GM12878 (cell line): Measurements from ENCODE around the gene NTM. TPM values are rescaled to one million over a fixed set of nuclear protein-coding genes. Genes with fewer than 3 reads are reported as not detected.

ENCODE experiments used
- ATAC-seq: fragments of 200-7000 bp; cut with Tn5 transposase; 3 replicates; pipeline ENCODE4 v1.9.1; 2020; ENCODE audit warnings: mild to moderate bottlenecking, moderate library complexity
- BruUV-seq: library from RNA; stranded (reverse); fragments of 400-500 nt; replicated peaks from 2 replicates; lab custom pipeline; 2021; lab: Mats Ljungman, UMichigan
- CTCF ChIA-PET: fragments of 300-600 bp; sonication (Branson Sonifier 250); formaldehyde crosslinking; extraction: SDS; loops from one replicate; lab custom pipeline; 2021; ENCODE audit warnings: inconsistent platforms; lab: Yijun Ruan, JAX
- POLR2A ChIA-PET: fragments of 350-600 bp; formaldehyde crosslinking; extraction: SDS; loops from one replicate; lab custom pipeline; 2021; ENCODE audit warnings: inconsistent platforms; lab: Charles Lee
- RAD21 ChIA-PET: fragments of 300-600 bp; sonication (Branson Sonifier 250); formaldehyde crosslinking; loops from one replicate; lab custom pipeline; 2023; ENCODE audit warnings: antibody characterized with exemption; ENCODE audit not compliant: unreplicated experiment; lab: Charles Lee
- SMC1A ChIA-PET: fragments of 300-600 bp; sonication (Branson Sonifier 250); formaldehyde crosslinking; loops from one replicate; lab custom pipeline; 2023; ENCODE audit not compliant: unreplicated experiment, uncharacterized antibody; lab: Charles Lee
- DNase-seq: peaks from one replicate; pipeline ENCODE4 v3.0.0-alpha.2; 2011; ENCODE audit warnings: low read depth, low spot score
- FAIRE-seq: peaks from 3 replicates; lab custom pipeline; 2011; peaks lifted over from hg19 to GRCh38; lab: Jason Lieb, UNC
- H2AFZ ChIP-seq: 2 replicates; pipeline ENCODE4 v1.6.0; 2011; ENCODE audit warnings: low read depth, low read length, control low read depth; ENCODE audit not compliant: control insufficient read depth
- H3K27ac ChIP-seq: 2 replicates; pipeline ENCODE4 v1.5.1; 2011; ENCODE audit warnings: control low read depth; ENCODE audit not compliant: control insufficient read depth, insufficient read depth
- H3K27me3 ChIP-seq, 2 experiments: replicated peaks in 1 of 2; 2 replicates each; pipeline versions ENCODE4 v1.6.0 to v1.6.1; 2011; ENCODE audit warnings: low read length in 1 of 2; ENCODE audit not compliant: control insufficient read depth in 2 of 2, insufficient read depth in 2 of 2
- H3K36me3 ChIP-seq, 2 experiments: 2 replicates each; pipeline ENCODE4 v1.5.1; 2011; ENCODE audit warnings: low read length in 1 of 2; ENCODE audit not compliant: control insufficient read depth in 2 of 2, insufficient read depth in 2 of 2
- H3K4me1 ChIP-seq: 2 replicates; pipeline ENCODE4 v1.6.1; 2011; ENCODE audit warnings: mild to moderate bottlenecking, low read length, moderate library complexity, mixed read lengths; ENCODE audit not compliant: control insufficient read depth, insufficient read depth
- H3K4me2 ChIP-seq: 2 replicates; pipeline ENCODE4 v1.6.0; 2011; ENCODE audit warnings: control low read depth; ENCODE audit not compliant: control insufficient read depth, insufficient read depth
- H3K4me3 ChIP-seq: fragments of 200-600 bp; sonication (generic); 2 replicates; pipeline ENCODE4 v1.5.1; 2016
- H3K79me2 ChIP-seq: 2 replicates; pipeline ENCODE4 v1.6.0; 2011; ENCODE audit warnings: low read length; ENCODE audit not compliant: control insufficient read depth, insufficient read depth
- H3K9ac ChIP-seq: 2 replicates; pipeline ENCODE4 v1.8.0; 2011; ENCODE audit warnings: low read length, control low read depth, mixed read lengths; ENCODE audit not compliant: control insufficient read depth, insufficient read depth
- H3K9me3 ChIP-seq: replicated peaks from 3 replicates; pipeline ENCODE4 v1.5.1; 2011; ENCODE audit warnings: mild to moderate bottlenecking, low read length; ENCODE audit not compliant: control insufficient read depth, insufficient read depth
- H4K20me1 ChIP-seq: 2 replicates; pipeline ENCODE4 v1.6.0; 2011; ENCODE audit not compliant: control insufficient read depth, insufficient read depth
- IKZF2 ChIP-seq, 2 experiments: fragments of 450-650 bp; IDR thresholded peaks; 2 replicates each; pipeline ENCODE4 v1.6.1; 2017; ENCODE audit warnings: mild to moderate bottlenecking in 2 of 2, moderate library complexity in 2 of 2
- LARP7 ChIP-seq: fragments of 450-650 bp; IDR thresholded peaks from 2 replicates; pipeline ENCODE4 v1.6.1; 2017; ENCODE audit warnings: mild to moderate bottlenecking
- MXI1 ChIP-seq: fragments of 150-350 bp; IDR thresholded peaks from 2 replicates; pipeline ENCODE4 v1.6.1; 2011; ENCODE audit warnings: low read depth, mild to moderate bottlenecking, inconsistent platforms, low read length, improper control_type of control experiment
- NBN ChIP-seq: fragments of 450-650 bp; IDR thresholded peaks from 2 replicates; pipeline ENCODE4 v1.6.1; 2016
- NFIC ChIP-seq: IDR thresholded peaks from 2 replicates; pipeline ENCODE4 v1.6.1; 2012; ENCODE audit warnings: low read depth, mild to moderate bottlenecking, inconsistent platforms, low read length, moderate library complexity
- NR2C1 ChIP-seq: fragments of 450-650 bp; IDR thresholded peaks from 2 replicates; pipeline ENCODE4 v1.6.1; 2017; ENCODE audit warnings: antibody characterized with exemption, mild to moderate bottlenecking, moderate library complexity
- POLR2A ChIP-seq: IDR thresholded peaks from 2 replicates; pipeline ENCODE4 v1.6.1; 2011; ENCODE audit warnings: low read depth, mild to moderate bottlenecking, low read length
- SMAD5 ChIP-seq: IDR thresholded peaks from 2 replicates; pipeline ENCODE4 v1.6.1; 2016; ENCODE audit warnings: antibody characterized with exemption, low read depth
- SREBF1 ChIP-seq: IDR thresholded peaks from 2 replicates; pipeline ENCODE4 v1.6.1; 2012; ENCODE audit warnings: mild to moderate bottlenecking, low read length
- WGBS: methylation state at CpG from one replicate; pipeline ENCODE4 v1.1.6; 2016; ENCODE audit warnings: low lambda C conversion rate; ENCODE audit not compliant: insufficient replicate concordance, insufficient coverage; ENCODE audit errors: missing lambda C conversion rate; 5-methylcytosine and 5-hydroxymethylcytosine counted together
- in situ Hi-C: fragments of 300-500 bp; cut with MboI; formaldehyde crosslinking; loops from 9 replicates; pipeline ENCODE4 v1.14.3; 2018; ENCODE audit warnings: mixed read lengths
- intact Hi-C: fragments of 100-400 bp; cut with micrococcal nuclease; formaldehyde crosslinking; loops from one replicate; pipeline ENCODE4 v1.14.2; 2022; ENCODE audit not compliant: unreplicated experiment
- polyA plus RNA-seq, 11 experiments: library from polyadenylated mRNA; depleted of rRNA in 4 of 11; unstranded in 6 of 11; stranded (reverse) in 5 of 11; fragments of >200 nt; fragmentation: Nextera tagmentation in 4 of 11; fragmentation: Illumina TruSeq in 1 of 11; extraction: Ambion mirVana in 4 of 11; extraction: Trizol in 1 of 11; gene quantifications; 1 replicate in 1 of 11; 2 replicates in 10 of 11; pipeline versions ENCODE4 v1.2.1 to v1.2.3, GENCODE V29; 2011 to 2016; ENCODE audit warnings: inconsistent platforms in 2 of 11, missing spikeins in 2 of 11, low read depth in 1 of 11
- total RNA-seq, 4 experiments: library from RNA; depleted of rRNA in 3 of 4; stranded (reverse); fragments of >200 nt in 3 of 4; fragmentation: Illumina TruSeq in 1 of 4; extraction: Trizol in 1 of 4; gene quantifications; 2 replicates each; pipeline versions ENCODE4 v1.2.1 to v1.2.3, GENCODE V29; 2013 to 2021
- TF ChIP-seq, protein P1 (sequence below): fragments of 450-650 bp; IDR thresholded peaks from 2 replicates; pipeline ENCODE4 v1.6.1; 2018; ENCODE audit warnings: mild to moderate bottlenecking, low read depth, moderate library complexity; ENCODE audit not compliant: partially characterized antibody
- TF ChIP-seq, protein P2 (sequence below): IDR thresholded peaks from 2 replicates; pipeline ENCODE4 v1.6.1; 2011; ENCODE audit warnings: borderline replicate concordance, low read depth, mild to moderate bottlenecking, moderate library complexity, mixed read lengths, low read length; ENCODE audit not compliant: insufficient read depth; ENCODE audit errors: extremely low read length

Gene NTM
- total and polyA plus RNA-seq, 10 of the 15 experiments (the other 5 are each of a cell fraction or from before 2014, with no cell fraction given), result not detected

GRCh38 chr11:131776211-131776610 is 405.8 kb downstream of the NTM start:
- H3K36me3 ChIP-seq, result no peaks in the 10 kb centered on the region
- ATAC-seq, result no peak
- intact Hi-C loops, result no loop called here
- ChIA-PET POLR2A (no interaction called here), CTCF (interaction anchor here (1.0 kb wide), 1 partner anchor 29 kb away, joined by 3 read pairs; no protein-coding TSS in a partner anchor)
- no peaks in the 10 kb centered on the region for H3K79me2 ChIP-seq
- H3K4me3 ChIP-seq, result no peak overlapping the region
- no peak for TF ChIP-seq NBN
- no peak for TF ChIP-seq SREBF1
- no peak for TF ChIP-seq LARP7
- no peak for TF ChIP-seq NFIC
- TF ChIP-seq NR2C1, result no peak
- TF ChIP-seq POLR2A, result no peak
- TF ChIP-seq IKZF2 (IDR thresholded peaks at IDR 0.05), result no peak
- TF ChIP-seq, protein P1, sequence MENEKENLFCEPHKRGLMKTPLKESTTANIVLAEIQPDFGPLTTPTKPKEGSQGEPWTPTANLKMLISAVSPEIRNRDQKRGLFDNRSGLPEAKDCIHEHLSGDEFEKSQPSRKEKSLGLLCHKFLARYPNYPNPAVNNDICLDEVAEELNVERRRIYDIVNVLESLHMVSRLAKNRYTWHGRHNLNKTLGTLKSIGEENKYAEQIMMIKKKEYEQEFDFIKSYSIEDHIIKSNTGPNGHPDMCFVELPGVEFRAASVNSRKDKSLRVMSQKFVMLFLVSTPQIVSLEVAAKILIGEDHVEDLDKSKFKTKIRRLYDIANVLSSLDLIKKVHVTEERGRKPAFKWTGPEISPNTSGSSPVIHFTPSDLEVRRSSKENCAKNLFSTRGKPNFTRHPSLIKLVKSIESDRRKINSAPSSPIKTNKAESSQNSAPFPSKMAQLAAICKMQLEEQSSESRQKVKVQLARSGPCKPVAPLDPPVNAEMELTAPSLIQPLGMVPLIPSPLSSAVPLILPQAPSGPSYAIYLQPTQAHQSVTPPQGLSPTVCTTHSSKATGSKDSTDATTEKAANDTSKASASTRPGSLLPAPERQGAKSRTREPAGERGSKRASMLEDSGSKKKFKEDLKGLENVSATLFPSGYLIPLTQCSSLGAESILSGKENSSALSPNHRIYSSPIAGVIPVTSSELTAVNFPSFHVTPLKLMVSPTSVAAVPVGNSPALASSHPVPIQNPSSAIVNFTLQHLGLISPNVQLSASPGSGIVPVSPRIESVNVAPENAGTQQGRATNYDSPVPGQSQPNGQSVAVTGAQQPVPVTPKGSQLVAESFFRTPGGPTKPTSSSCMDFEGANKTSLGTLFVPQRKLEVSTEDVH, result no peak
- no peak for TF ChIP-seq MXI1
- TF ChIP-seq SMAD5, result no peak
- TF ChIP-seq, protein P2, sequence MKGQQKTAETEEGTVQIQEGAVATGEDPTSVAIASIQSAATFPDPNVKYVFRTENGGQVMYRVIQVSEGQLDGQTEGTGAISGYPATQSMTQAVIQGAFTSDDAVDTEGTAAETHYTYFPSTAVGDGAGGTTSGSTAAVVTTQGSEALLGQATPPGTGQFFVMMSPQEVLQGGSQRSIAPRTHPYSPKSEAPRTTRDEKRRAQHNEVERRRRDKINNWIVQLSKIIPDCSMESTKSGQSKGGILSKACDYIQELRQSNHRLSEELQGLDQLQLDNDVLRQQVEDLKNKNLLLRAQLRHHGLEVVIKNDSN, result no peak
- TF ChIP-seq, all 136 proteins: peak for 0
- no peaks in the 10 kb centered on the region for H4K20me1 ChIP-seq
- no peak overlapping the region for H2AFZ ChIP-seq
- no TSS peak for BruUV-seq
- H3K9me3 ChIP-seq, result no peaks in the 10 kb centered on the region
- in situ Hi-C loops, result no loop called here
- ChIA-PET SMC1A (no interaction called here), RAD21 (no interaction called here)
- FAIRE-seq, result no peak
- WGBS, result 1% methylated on average over 3 of the region's 3 CpGs
- H3K27me3 ChIP-seq, result no peaks in the 10 kb centered on the region; a peak in 1 of 4 replicates
- no peak overlapping the region for H3K9ac ChIP-seq
- DNase-seq, result no peak
- H3K27ac ChIP-seq, result no peak overlapping the region
- H3K4me1 ChIP-seq, result no peaks in the 10 kb centered on the region
- H3K4me2 ChIP-seq, result no peak overlapping the region
